HK-2 (cell line): ENCODE measurements around the gene CDKL4.
A peak's percentile ranks its signal among the peaks of the same experiment; 100 is the strongest.
"Not testable (repeated sequence)": the region's sequence is repeated elsewhere in the genome, so short reads cannot be mapped to it uniquely, and the experiment has no call there.

ENCODE experiments used
- DNase-seq: peaks from one replicate; pipeline ENCODE4 v3.0.0-alpha.2; 2018; ENCODE audit not compliant: unreplicated experiment

CDKL4 gene

DNA sequence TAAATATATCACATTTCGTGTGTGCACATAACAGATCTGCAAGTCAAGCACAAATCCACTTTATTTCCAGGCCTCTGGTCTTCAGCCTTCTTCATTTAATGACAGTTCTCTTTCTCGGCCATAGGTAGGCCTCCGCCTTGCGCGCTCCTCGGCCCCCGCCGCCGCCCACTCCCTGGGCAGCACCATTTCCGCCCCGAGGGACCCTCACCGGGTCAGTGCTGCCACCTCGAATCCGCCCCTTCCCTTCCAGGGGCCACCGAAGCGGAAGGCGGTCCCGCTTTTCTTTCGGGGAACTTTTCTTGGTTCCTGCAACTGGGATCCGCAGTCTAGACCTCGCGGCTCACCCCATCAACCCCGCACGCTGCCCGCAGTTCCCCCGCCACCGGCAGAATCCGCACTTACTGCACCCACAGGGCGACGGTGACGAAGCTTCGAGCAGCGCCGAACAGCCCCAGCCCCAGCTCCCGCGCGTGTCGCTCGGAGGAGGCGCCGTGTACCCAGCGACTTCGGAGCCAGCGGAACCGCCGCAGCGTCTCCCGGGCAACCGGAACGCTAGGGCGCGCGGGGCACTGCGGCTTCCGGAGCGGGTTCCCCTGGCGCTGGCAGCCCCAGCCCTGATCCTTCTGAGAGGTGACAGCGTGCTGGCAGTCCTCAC lies at the start of gene CDKL4:
Gene CDKL4 (minus strand): TSS at position 502 of the 655 bp plus-strand sequence.
- no peak for DNase-seq

DNA sequence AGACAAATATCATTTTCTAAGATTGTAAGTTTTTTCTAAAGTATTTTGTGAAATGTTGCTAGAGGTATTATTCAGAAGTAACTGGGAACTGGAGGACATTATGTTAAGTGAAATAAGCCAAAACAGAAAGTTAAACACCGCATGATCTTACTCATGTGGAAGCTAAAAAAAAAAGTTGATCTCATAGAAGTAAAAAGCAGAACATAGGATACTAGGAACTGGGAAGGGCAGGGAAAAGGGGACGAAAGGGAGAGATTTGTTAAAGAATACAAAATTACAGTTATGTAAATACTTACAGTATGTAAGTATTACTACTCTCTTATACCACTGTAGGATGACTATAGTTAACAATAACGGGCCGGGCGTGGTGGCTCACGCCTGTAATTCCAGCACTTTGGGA lies 46.7 kb upstream of the CDKL4 start:
- no peak for DNase-seq

DNA sequence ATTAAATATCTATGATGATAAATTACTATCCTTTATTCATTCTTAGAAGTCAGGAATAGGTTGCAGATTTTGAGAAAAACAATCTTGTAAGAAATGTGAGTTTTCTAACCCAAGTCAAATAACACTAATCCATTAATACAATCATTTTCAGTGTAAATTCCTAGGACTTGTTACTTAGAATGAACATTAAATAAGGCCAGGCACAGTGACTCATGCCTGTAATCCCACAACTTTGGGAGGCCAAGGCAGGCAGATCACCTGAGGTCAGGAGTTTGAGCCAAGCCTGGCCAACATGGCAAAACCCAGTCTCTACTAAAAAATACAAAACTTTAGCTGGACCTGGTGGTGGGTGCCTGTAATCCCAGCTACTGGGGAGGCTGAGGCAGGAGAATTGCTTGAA lies 45.8 kb upstream of the CDKL4 start:
- DNase-seq: no peak

DNA sequence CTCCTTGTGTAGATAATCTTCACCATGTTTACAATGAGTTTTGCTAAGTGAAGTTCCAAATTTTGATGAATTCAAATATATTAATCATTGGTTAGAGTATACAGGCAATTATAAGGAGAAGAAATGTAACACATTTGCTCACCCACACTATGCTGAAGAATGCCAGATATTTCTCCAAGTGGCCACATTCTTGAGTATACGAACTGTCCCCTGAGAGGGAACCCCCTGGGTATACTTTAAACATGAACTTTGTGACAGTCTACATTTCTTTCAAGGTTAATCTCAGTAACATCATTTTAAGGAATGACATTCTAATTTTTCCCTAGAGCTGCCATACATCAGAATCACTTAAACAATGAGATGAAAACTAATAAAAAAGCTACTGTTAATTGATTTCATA lies 39.8 kb upstream of the CDKL4 start:
- no peak for DNase-seq

DNA sequence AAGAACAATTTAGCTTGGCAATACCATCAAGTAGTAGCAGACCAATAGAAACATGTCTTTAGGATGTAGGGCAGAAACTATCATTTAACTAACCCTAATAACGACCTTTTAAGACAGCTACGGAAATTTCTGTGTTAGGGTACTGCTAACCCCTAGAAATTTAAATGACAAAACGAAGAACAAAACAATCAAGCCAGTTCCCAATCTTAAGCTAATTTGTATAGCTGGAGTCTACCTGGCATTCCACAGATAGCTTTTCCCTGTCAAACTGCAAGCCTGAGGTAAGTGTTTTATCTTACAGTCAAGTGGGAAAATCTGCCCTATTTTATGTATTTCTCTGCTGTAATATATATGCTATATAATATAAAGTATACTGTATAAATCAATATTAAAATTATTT lies 37.6 kb upstream of the CDKL4 start:
- no peak for DNase-seq

DNA sequence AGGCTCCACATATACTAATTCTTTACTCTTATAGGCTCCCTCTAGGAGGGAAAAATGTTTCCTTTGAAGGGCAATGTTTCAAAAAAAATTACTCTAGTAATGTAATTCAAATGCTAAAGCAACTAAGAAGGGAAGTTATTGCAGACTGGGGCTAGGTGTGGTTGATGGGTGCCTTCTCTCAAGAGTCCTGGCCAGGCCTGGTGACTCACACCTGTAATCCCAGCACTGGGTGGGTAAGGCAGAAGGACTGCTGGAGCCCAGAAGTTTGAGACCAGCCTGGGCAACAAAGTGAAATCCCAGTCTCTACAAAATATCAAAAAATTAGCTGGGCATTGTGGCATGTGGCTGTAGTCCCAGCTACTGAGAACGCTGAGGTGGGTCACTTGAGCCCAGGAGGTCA lies 31.2 kb upstream of the CDKL4 start:
- DNase-seq: peak; percentile 11

DNA sequence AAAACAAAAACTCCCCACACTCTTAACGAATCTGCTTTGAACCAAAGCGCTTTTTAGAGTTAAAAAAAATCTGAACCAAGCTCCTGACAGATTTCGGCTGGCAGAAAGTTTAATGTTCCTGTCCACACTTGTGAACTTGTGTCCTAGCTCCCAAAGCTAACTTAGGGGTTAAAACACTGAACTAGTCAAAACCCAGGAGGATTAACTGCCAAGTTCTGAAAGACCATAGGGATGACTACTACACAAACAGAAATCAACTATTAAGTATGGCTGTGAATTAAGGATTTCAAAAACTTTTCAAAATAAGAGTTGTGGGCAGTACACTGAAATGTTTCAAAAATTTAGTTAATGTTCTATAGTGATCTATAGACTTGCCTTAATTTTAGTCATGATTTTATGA lies 26.2 kb upstream of the CDKL4 start:
- DNase-seq: no peak

DNA sequence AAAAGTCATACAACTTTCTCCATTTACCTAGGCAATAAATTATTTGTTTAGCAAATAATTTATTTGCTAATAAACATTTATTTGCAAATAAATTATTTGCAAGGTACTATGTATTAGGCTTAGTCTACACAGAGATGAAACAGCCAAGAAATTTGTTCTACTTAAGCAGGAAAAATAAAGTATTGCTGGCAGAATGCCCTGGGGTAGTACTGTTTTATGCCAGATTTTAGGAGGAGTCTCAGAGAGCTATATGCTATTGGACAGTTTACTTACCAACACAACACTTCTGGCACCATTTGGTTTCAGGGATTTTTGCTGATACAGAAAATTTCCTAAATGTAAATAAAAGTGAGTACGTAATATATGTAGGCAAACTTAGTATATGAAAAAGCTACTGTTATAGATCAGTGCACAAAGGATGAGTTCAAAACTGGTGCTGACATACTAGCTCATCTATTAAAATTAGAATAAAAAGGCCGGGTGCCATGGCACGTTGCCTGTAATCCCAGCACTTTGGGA lies 23.2 kb upstream of the CDKL4 start:
- DNase-seq: no peak

DNA sequence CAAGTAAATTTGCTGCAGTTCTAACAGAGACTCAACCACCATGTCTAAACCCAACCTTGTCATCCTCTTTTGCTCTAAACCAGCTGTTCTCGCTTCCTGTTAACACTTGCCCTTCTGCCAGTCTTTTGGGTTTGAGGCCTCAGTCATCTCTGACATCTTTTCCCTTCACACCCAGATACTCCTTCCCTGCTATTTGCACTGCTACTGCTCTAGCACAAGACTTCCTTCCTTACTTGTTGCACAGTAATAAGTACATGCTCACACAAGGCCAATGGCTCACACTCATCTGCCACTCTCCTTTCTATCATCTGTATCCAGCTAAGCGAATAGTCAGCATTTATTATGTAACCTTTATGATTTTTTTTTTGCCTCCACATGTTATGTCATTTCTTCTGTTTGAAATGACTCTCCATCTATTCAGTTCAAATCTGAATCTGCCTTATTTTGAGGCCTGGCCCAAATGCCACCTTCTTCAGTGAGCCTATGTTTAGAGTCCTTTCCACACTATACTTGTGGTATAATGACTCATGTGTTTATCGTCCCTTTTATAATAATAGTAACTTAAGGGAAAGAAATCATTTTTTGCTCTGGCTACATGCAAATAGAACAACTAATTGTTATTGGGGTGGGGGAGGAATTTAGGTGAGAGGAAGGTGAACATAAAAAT lies 22.5 kb upstream of the CDKL4 start:
- no peak for DNase-seq

DNA sequence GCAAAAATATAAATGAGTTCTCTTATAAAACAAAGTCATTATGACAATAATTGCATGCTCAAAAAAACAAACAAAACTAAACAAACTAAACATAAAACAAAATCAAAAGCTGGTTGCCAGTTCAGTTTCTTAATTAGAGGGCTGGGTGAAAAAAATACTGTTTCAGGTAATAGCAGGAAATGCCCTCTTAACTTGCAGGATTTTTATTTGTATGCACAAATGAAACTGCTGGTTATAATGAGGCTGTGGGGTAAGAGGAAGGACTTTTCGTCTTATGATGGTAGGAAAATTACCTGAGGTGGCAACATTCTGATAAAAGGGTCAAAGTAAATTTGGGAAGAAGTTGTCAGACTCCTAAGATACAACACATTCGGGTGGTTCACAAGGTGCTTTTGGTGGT lies 21.5 kb upstream of the CDKL4 start:
- DNase-seq: no peak

DNA sequence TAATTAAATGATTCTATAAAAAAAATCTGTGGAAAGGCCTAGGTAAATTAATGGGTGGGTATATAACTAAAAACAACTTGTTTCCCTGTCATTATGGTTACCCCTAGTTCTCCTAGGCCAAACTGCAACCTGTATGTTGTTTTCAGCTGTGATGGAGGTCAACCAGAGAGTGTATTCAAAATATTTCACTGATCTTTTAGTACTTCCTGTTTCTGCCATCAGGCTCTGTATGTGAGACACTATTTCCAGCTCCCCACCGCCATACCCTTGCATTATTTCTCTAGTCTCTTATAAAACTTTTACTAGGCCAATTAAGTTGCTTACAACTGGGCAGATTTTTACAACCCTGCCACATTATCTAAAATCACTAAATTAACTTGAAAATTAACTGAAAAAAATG lies 21.0 kb upstream of the CDKL4 start:
- no peak for DNase-seq

DNA sequence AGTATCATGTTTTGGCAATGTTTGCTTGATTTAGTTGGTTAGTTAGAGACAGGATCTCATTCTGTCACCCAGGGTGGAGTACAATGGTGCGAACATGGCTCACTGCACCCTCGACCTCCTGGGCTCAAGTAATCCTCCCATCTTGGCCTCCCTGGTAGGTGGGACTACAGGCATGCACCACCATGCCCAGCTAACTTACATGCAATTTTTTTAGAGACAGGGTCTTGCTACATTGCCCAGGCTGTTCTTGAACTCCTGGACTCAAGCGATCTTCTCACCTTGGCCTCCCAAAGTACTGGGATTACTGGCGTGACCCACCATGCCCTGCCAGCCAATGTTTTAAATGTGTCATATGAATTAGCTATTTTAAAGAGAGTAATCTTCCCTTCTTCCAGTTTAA lies 16.3 kb upstream of the CDKL4 start:
- DNase-seq: no peak

DNA sequence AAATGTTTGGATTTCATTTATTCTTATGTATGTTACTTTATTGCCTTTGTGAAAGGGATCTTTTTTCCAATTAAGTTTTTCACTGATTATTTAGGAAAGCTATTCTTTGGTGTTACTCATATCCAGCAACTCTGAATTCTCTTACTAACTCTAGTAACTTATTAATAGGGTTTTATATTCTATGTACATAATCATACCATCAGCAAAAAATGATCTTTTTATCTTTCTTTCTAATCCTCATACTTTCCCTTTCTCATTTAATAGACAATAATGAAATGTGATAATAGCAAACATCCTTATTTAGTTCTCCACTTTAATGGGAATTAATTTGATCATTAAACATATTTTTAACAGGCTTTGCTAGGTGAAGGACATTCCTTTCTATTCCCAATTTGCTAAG lies 12.3 kb upstream of the CDKL4 start:
- DNase-seq: no peak

DNA sequence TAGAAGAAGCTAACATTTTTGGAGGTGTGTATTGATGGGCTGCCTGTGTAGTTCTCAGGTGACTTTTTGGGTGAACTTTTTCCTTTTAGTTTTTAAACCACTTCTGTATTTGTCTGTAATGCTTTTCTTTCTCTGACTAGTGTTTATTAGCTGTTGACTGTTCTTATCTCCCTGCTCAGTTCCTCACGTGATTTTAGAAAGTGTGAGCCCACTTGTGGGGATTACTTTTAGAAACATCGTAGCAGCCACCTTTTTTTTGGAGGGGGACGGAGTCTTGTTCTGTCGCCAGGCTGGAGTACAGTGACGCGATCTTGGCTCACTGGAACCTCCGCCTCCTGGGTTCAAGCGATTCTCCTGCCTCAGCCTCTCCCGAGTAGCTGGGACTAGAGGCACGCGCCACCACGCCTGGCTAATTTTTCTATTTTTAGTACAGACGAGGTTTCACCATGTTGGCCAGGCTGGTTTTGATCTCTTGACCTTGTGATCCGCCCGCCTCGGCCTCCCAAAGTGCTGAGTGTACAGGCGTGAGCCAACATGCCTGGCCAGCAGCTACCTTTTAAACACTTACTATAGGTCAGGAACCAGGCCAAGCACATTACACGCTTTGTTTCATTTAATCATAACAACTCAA lies 9.2 kb upstream of the CDKL4 start:
- DNase-seq: no peak

DNA sequence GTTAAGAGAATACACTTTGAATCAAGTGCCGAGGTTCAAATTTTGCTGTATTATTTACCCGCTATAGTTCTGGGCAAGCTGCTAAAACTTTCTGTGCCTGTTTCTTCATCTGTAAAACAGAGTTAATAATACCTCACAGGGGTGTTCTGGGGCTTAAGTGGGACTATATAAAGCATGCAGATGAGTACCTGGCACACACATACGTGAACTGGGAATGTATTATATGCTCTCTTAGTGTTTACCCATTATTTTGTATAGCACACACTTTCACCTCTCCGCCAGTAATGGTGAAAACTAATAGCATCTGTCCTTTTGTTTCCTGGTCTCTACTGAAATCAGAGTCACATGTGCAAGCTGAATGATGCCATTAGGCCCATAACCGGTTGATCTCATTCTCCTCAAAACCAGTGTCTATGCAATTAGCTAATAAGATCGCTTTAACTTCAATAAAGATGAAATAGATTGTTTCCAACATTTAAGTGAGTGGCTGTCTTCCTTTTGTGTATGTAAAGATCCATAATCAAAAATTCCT lies 3.8 kb upstream of the CDKL4 start:
- no peak for DNase-seq

DNA sequence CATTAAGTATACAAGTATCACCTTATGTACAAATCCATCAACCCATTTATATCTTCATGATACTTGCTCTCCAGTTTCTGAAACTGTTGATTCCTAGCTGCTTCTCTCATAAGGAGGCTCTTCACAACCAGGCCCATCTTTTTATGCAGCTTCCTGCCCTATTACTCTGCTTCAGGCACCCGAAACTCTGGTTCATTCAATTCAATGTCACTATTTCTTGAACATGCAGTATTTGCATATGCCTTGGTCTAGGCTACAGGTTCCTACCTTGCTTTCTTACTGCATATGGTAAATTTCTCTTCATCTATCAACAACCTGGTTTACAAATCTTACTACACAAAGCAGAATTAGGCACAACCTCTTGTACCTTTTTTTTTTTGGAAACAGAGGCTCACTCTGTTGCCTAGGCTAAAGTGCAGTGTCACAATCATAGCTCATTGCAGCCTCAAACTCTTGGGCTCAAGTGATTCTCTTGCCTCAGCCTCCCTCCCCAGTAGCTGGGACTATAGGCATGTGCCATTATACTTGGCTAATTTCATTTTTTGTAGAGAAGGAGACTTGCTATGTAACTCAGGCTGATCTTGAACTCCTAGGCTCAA lies 2.7 kb upstream of the CDKL4 start:
- DNase-seq: no peak

DNA sequence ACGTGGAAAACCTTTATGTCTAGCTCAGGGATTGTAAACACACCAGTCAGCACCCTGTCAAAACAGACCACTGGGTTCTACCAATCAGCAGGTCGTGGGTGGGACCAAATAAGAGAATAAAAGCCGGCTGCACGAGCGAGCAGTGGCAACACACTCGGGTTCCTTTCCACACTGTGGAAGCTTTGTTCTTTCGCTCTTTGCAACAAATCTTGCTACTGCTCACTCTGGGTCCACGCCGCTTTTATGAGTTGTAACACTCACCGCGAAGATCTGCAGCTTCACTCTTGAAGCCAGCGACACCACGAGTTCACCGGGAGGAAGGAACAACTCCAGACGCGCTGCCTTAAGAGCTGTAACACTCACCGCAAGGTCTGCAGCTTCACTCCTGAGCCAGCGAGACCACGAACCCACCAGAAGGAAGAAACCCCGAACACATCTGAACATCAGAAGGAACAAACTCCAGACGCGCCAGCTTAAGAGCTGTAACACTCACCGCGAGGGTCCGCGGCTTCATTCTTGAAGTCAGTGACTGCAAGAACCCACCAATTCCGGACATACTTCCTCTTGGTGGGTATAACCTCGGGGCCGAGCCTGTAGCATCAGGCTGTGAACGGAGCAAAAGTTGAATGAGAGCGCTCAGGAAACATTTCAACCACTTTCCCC lies 1.3 kb upstream of the CDKL4 start:
- DNase-seq: not testable (repeated sequence)

DNA sequence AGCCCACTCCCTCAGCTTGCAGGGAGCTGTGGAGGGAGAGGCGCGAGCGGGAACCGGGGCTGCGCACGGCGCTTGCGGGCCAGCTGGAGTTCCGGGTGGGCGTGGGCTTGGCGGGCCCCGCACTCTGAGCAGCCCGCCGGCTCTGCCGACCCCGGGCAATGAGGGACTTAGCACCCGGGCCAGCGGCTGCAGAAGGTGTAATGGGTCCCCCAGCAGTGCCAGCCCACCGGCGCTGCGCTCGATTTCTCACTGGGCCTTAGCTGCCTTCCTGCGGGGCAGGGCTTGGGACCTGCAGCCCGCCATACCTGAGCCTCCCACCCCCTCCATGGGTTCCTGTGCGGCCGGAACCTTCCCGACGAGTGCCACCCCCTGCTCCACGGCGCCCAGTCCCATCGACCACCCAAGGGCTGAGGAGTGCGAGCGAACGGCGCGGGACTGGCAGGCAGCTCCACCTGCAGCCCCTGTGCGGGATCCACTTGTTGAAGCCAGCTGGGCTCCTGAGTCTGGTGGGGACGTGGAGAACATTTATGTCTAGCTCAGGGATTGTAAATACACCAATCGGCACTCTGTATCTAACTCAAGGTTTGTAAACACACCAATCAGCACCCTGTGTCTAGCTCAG lies 582 bp upstream of the CDKL4 start:
- not testable (repeated sequence) for DNase-seq

DNA sequence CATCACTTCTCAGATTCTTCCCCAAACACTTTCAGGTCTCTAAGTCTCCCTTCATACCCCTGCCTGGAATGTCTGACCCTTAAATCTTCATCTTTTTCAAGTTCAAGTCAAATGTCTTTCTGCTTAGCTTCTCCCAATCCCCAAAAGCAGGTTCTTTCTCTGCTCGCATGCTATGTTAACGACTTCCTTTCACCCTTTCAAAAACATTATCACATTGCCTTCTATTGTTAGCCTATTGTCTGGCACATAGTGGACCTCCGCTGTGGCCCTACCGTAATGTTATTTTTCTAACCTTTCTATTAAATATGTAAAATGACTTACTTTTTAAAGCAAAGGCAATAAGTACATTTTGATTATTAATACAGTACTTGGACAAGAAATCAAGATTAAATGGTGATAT lies 2.2 kb downstream of the CDKL4 start:
- no peak for DNase-seq

DNA sequence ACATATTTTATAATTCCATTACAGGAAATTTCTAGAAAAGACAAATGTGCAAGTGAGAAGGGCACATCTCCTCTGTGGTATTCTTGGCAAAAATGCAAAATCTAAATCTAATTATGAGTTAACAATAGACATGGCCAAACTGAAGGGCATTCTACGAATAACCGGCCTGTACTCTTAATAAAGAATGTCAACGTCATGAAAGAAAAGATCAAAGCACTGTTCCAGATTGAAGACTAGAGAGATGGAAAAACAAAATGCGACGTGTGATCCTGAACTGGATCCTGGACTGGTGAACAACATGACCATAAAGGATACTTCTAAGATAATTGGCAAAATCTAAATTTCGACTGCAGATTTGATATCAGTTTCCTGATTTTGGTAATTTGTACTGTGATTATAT lies 3.0 kb downstream of the CDKL4 start:
- no peak for DNase-seq

DNA sequence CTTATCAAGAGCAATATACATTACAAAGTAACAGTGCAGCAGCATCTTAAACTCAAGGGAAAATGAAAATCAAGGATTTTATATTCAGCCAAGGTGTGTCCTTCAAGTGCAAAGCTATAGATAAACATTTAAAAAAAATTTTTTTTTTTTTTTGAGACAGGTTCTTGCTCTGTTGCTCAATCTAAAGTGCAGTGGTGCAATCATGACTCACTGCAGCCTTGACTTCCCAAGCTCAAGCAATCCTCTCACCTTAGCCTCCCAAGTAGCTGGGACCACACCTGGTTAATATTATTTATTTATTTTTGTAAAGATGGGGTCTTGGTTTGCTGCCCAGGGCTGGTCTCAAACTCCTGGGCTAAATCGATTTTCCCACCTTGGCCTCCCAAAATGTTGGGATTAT lies 9.0 kb downstream of the CDKL4 start:
- no peak for DNase-seq

DNA sequence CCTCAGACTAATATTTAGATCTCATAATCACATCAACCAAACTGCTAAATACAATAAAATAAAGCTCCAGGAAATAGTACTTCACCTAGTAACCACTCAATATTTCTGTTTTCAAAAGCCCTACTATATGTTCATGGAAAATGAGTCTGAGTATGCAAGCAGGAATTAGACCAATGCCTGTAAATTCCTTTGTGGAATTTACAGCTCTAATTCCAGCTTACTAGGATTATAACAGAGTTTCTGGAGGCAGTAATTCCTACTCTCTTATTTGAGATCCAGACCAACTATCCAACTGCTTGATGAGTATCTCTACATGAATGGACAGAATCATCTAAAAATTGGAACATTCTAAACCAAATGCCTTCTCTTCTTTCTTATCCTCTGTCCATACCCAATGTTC lies 11.6 kb downstream of the CDKL4 start:
- no peak for DNase-seq
